Fibroblast of skin of abdomen (primary cell): Measurements from ENCODE around the gene MED25.
"Not testable (repeated sequence)": the region's sequence is repeated elsewhere in the genome, so short reads cannot be mapped to it uniquely, and the experiment has no call there.

Experiments used
- DNase-seq: peaks from one replicate; pipeline ENCODE4 v3.0.0-alpha.2; 2013

The MED25 gene

GRCh38 chr19:49818649-49819370 lies 721 bp downstream of the MED25 start:
- no peak for DNase-seq

DNA sequence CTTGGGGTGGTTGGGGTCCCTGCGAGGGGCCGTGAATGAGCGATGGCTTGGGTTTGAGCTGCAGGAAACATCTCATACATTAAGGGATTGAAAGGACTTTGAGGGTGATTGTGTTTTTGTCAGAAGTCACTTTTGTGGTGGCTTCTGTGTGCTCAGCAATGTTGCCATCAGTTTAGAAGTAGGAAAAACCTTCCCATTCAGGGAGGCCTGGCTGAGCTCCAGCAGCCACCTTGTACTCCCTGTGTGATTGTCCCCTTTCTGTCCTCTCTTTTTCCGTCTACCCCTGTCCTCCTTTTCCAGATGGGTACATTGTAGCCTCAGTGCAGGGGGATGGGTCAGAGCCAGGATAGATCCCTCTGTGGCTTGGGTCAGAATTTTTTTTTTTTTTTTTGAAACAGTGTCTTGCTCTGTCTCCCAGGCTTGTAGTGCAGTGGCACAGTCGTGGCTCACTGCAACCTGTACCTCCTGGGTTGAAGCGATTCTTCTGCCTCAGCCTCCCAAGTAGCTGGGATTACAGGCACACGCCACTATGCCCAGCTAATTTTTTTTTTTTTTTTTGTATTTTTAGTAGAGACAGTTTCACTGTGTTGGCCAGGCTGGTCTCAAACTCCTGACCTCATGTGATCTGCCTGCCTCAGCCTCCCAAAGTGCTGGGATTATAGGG lies 1.5 kb downstream of the MED25 start:
- not testable (repeated sequence) for DNase-seq

GRCh38 chr19:49820125-49820524 lies 2.0 kb downstream of the MED25 start:
- no peak for DNase-seq

DNA sequence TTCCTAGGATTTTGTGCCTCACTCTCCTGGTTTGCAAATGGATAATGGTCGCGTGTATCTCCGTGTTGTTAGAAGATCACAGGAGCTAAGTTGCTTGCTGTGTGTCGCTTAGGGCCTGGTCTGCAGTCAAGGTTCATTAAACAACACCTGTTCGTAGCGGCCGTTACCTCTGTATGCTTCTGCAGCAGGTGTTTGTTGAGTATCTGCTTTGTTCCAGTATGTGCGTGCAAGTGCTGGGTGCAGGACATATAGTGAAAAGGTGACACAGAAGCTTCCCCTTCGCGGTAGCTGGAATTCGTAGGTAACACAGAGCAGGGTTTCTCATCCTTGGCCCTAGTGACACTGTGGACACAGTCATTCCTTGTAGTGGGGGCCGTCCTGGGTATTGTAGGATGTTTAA lies 5.4 kb downstream of the MED25 start:
- DNase-seq: no peak

DNA sequence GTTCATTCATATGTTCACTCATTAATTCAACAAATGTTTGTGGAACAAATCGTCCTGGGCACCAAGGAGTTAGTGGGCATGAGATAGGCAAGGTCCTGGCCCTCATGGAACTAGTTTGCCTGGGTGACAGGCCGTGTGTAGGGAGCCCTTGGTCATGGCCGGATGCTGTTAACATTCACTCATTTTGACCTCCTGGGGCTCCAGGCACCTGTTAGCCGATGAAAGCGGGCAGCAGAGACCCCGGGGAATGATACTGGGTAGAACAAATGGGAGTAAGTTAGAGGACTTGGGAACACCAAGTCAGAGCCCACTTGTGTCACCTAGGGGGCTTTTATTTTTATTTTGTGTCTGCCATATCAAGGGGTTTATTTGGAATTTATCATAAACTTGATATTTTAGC lies 6.6 kb downstream of the MED25 start:
- no peak for DNase-seq

DNA sequence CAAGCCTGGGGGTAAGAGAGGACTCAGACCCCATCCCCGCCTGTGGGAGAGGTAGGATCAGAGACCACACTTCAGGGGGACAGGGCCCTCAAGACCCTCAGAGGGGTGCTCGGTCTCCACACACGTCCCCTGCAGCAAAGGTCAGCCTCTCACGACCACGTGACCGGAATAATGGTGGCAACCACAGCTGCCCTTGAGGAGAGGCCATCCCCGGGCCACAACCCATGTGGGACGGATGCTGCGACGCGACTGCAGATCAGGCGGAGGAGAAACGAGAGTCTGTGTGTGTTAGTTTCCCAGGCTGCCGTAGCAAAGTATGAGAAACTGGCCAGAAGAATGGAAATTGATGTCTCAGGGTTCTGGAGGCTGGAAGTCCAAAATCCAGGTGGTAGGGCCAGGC lies 8.9 kb downstream of the MED25 start:
- DNase-seq: no peak

DNA sequence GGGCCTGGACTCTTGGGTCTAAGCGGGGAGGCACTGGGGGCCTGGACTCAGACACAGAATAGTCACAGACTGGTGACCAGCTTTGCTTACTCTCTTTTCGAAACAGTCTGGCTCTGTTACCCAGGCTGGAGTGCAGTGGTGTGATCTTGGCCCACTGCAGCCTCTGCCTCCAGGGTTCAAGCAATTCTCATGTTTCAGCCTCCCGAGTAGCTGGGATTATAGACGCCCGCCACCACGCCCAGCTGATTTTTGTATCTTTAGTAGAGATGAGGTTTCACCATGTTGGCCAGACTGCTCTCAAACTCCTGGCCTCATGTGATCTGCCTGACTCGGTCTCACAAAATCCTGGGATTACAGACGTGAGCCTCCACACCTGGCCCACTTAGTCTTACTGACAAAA lies 11.1 kb downstream of the MED25 start:
- DNase-seq: no peak

DNA sequence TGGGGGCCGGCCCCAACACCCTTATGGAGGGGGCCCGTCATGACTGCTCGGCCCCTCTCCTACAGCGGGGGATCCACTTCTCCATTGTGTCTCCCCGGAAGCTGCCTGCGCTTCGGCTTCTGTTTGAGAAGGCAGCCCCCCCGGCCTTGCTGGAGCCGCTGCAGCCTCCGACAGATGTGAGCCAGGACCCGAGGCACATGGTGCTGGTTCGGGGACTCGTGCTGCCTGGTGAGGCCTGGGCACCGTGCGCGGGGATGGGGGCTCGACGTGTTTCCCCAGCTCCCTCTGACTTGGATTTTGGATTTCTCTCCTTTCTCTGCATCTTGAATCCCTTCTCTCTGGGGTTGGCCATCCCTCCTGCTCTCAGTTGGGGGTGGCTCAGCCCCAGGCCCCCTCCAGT lies 11.6 kb downstream of the MED25 start:
- DNase-seq: no peak

DNA sequence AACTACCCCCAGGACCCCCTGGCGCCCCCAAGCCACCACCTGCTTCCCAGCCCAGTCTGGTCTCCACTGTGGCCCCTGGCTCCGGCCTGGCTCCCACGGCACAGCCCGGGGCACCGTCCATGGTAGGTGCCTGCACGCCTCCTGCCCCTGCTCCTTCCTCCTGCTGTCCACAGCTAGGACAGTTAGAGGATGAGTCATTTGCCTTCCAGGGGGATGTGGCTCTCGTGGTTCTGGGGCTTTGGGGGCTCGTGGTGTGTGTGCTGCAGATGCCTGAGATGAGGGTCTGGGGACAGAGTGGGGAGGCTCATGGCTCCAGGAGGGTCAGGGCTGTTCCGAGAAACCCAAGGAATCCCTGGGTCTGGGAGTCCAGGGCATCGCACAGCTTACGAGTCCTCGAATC lies 12.7 kb downstream of the MED25 start:
- no peak for DNase-seq

GRCh38 chr19:49831592-49831991 lies 13.5 kb downstream of the MED25 start:
- DNase-seq: no peak

- no peak for DNase-seq
Measured at GRCh38 chr19:49832556-49832955, 14.5 kb downstream of the MED25 start.

DNA sequence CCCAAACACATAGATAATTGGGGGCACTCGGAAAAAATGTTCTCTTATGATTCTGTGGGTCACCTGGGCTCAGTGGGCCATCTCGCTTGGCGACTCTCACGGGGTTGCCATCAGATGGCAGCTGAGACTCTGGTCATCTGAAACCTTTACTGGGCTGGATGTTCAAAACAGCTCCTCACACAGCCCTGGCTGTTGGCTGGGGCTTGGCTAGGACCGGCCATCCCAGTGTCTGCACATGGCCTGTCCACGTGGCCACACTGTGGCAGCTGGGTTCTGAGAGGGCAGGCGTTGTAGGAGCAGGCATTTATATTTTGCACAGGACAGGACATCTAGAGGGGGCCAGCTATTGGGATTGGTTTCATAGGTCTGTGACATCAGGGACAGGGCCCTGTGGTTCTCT lies 15.5 kb downstream of the MED25 start:
- DNase-seq: no peak

- no peak for DNase-seq
Measured at GRCh38 chr19:49835562-49835961, 17.5 kb downstream of the MED25 start.

DNA sequence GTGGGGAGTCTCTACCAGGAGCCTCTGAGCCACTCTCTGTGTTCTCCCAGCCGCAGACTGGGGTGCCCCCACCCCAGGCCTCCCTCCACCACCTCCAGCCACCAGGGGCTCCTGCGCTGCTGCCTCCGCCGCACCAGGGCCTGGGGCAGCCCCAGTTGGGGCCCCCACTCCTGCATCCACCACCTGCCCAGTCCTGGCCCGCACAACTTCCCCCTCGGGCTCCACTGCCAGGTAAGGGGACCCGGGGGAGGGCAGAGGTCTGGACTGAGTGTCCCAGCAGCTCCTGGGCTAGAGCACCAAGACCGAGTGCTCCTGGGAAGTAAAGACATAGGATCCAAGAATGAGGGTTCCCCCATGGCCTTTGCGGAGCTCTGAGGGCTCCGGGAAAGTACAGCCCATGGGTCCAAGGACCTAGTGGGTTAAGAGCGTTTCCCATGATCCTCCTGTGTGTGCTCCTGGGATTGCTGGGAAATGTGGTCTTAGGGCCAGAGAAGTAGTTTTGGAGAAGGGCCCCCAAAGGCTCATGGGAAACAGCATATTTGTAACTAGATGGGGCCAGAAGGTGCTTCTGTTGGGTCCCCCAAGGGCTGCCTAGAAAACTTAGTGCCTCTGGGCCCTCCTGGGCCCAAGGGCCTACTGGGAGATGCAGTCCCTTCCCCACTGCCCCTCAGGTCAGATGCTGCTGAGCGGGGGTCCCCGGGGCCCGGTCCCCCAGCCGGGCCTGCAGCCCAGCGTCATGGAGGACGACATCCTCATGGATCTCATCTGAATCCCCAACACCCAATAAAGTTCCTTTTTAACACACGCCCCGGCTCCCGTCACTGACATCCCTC lies 18.3 kb downstream of the MED25 start:
- DNase-seq: no peak

GRCh38 chr19:49837009-49837310 lies 18.9 kb downstream of the MED25 start:
- DNase-seq: no peak

DNA sequence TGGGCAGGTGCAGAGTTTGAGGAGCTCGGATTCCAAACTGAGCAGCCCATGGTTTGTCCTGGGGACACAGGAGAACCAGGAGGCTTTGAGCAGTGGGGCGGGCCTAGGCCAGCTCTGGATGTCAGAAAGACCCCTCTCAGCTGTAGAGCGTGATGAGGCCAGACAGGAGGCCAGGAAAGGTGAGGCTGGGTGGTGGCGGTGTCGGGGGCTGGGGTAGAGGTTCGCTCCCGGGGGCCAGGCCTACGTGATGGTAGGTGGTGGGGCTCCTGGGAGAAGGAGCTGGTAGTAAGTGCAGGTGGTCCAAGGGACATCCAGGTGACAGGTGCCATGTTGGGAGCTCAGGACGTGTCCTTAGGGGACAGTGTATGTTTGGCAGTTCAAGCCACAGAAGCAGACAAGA lies 19.3 kb downstream of the MED25 start:
- DNase-seq: no peak

DNA sequence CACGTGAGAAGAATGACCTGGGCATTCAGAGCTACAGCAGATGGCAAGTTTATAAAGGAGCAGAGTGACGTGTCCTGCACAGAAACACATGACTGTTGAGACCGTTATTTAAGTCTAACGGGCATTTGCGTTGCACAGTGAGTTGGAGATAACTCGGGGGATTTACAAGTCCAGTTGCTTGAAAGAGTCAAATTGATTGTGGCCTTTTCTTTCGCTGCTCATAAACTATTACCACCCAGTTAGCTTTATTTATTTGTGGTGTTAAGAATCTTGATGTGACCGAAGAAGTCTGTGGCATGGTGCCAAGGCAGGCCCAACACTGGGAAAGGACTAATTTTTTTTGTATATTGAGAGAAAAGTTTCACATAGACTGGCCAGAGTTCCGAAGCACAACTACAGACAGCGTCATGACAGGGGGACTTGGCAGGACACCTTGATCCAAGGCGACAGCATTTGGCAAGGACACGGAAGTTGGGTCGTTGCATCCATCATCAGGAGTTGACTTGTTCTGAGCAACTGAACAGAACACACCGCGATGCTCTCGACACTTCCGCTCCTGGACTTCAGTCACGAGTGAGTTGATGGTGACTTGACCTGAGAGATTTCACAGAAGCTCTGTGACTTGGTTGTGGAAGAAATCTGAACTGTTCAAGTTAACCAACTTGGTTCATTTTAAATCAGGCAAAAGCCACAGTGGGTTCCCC lies 20.9 kb downstream of the MED25 start:
- DNase-seq: no peak

GRCh38 chr19:49839713-49840112 lies 21.6 kb downstream of the MED25 start:
- DNase-seq: no peak

- DNase-seq: no peak
Measured at GRCh38 chr19:49840321-49840720, 22.2 kb downstream of the MED25 start.

DNA sequence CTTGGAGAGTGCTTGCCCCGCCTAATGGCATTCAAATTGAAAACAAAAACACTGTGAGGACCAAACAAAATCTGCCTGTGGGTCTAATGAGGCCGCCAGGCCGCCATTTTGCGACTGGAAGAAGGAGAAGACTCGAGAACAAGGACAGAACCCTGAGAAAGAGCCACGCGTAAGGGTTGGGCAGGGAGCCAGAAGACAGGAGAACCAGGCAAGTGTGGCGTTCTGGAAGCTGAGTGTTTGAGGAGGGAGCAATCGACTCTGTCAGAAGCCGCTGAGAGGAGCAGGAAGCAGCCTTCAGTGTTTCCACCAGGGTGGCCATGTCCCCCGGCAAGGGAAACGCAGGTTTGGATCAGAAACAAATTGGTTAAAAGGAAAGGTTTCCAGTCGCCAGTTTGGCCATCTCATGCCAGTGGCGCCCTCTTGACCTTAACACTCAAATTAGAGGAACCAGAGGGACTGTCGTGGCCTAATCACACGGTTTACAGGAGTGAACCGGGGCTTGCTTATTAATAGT lies 22.7 kb downstream of the MED25 start:
- DNase-seq: no peak

DNA sequence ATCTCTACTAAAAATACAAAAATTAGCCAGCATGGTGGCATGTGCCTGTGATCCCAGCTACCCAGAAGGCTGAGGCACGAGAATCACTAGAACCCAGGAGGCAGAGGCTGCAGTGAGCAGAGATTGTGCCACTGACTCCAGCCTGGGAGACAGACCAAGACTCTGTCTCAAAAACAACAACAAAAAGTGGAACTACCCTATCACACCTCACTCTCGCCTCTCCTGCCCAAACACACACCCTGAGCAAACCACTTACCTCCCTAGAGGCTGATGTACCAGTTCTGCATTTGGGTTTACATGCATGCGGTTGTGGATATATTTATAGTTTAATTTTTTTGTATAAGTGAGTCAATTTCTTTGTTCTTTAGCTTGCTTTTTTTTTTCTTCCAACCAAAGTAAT lies 25.2 kb downstream of the MED25 start:
- no peak for DNase-seq

DNA sequence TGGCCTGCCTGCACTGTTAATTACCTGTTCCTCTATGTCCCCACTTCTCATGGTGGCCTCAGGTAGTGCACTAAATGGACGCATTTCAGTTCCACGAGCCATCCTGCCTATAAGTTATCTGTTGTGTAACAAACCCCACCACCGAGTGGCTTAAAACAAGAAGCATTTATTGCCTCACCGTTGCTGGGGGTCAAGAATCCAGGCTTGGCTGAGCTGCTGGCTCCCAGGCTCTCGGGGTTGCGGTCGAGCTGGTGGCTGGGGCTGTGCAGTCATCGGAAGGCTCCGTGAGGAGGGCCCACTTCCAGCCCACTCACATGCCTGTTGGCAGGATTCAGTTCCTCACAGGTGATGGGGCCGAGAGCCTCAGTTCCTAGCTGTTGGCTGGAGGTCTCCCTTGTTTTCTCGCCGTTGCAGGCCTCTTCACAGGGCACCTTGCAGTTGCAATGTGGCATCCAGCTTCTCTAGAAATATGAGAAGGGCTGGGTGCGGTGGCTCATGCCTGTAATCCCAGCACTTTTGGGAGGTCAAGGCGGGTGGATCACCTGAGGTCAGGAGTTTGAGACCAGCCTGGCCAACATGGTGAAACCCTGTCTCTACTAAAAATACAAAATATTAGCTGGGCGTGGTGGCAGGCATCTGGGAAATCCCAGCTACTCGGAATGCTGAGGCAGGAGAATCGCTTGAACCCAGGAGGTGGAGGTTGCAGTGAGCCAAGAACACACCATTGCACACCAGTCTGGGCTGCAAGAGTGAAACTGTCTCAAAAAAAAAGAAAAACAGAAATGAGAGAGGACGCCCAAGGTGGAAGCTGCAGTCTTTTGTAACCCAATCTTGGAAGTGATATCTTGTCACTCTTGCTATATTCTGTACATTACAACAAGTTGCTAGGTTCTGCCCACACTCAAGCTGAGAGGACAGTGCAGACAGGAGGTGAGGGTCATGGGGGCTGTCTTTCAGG lies 26.3 kb downstream of the MED25 start:
- no peak for DNase-seq
